Fibroblast of the aortic adventitia (primary cell): Measurements from ENCODE around the gene TEX2. TPM values are rescaled to one million over a fixed set of nuclear protein-coding genes. Genes with fewer than 3 reads are reported as not detected.
A peak's percentile ranks its signal among the peaks of the same experiment; 100 is the strongest.

ENCODE experiments used
- DNase-seq: peaks from one replicate; pipeline ENCODE4 v3.0.0-alpha.2; 2010; ENCODE audit warnings: low read depth
- H3K4me3 ChIP-seq: 2 replicates; pipeline ENCODE4 v1.5.1; 2011; ENCODE audit warnings: low read depth, mild to moderate bottlenecking, control low read depth, low read length, moderate library complexity
- CTCF ChIP-seq: IDR thresholded peaks from 2 replicates; pipeline ENCODE4 v1.5.1; 2011; ENCODE audit warnings: mild to moderate bottlenecking, low read length, control low read depth, inconsistent platforms; ENCODE audit not compliant: insufficient read depth
- total RNA-seq: library from RNA; depleted of rRNA; stranded (reverse); fragments of >200 nt; gene quantifications from 2 replicates; pipeline ENCODE4 v1.2.3, GENCODE V29; 2012; ENCODE audit warnings: low replicate concordance

The TEX2 gene
- total RNA-seq, 1 donor = 24.6 TPM

- TF ChIP-seq CTCF = no peak
- H3K4me3 ChIP-seq = peak overlapping the region; percentile 87
- peak; percentile 100 for DNase-seq
These were observed 117.2 kb downstream of the TEX2 start for GRCh38 chr17:64145751-64146417.

GRCh38 chr17:64145375-64145750 lies 117.7 kb downstream of the TEX2 start:
- H3K4me3 ChIP-seq = peak overlapping the region; percentile 65
- no peak for DNase-seq
- no peak for TF ChIP-seq CTCF

- TF ChIP-seq CTCF = no peak
- no peak for DNase-seq
These were observed 123.5 kb downstream of the TEX2 start for GRCh38 chr17:64139542-64139941.

GRCh38 chr17:64138441-64138840 lies 124.6 kb downstream of the TEX2 start:
- H3K4me3 ChIP-seq = no peak overlapping the region
- TF ChIP-seq CTCF = no peak
- no peak for DNase-seq

More at GRCh38 chr17:64139542-64139941, 123.5 kb downstream of the TEX2 start:
- no peak overlapping the region for H3K4me3 ChIP-seq

GRCh38 chr17:64135000-64135399 lies 128.1 kb downstream of the TEX2 start:
- TF ChIP-seq CTCF = no peak
- DNase-seq = no peak
- H3K4me3 ChIP-seq = no peak overlapping the region

- DNase-seq = no peak
- H3K4me3 ChIP-seq = no peak overlapping the region
- TF ChIP-seq CTCF = no peak
These were observed 128.7 kb downstream of the TEX2 start for GRCh38 chr17:64134216-64134970.
